Measurements from ENCODE around the gene NPTN. TPM values are rescaled to one million over a fixed set of nuclear protein-coding genes. Genes with fewer than 3 reads are reported as not detected.
A peak's percentile ranks its signal among the peaks of the same experiment; 100 is the strongest.

Gene NPTN
- total and polyA plus RNA-seq, 7 experiments from 2014 or later, result 26.8 to 51.9 (median 42.6) TPM

DNA sequence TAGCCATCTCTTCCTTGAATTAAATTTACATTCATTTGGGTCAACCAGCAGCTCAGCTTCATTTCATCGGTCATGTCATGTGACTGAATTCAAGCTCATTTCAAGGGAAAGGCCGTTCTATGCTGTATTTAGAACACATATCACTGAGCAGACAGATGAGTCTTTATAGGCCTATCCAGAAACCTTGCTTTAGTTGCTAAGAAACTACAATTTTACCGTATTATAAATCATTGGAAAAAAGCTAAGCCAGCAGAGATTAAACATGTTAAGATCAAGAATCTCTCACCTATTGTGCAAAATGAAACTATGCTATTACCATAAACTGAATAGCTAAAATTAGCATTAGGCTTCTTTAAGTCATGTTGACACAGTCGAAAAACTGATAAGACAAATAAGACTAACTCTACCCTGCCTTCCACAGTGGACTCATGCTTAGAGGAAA lies 2.2 kb downstream of the NPTN start:
- ChIA-PET CTCF (no interaction called here), POLR2A (interaction anchor here (0.6 to 0.7 kb wide), 3 partner anchors 10 to 319 kb away, joined by 3 to 5 read pairs (median 3); no protein-coding TSS in a partner anchor)
- no peak overlapping the region for H3K27ac Mint-ChIP-seq
- intact Hi-C loops (cut with micrococcal nuclease), result loop anchor here (5.0 to 10.0 kb wide), 3 partner anchors 364 to 1821 kb away; partner anchors contain the start of genes PML (in 2 of the 2), STOML1 (in 2 of the 2), HEXA (in 1 of the 2) and SIN3A (in 1 of the 2)
- H3K4me3 Mint-ChIP-seq, result peak overlapping the region in 9 of 10 donors; percentile 8 to 93 (median 79)
- Histone ChIP-seq H3K36me3 (ENCODE audit: control insufficient read depth in 2 of 3, insufficient read depth in 3 of 3, low read length in 3 of 3) (no peaks in the 10 kb centered on the region), H3K27ac (ENCODE audit: low read depth, low read length) (no peak overlapping the region), H3K4me3 (ENCODE audit: low read length) (no peak overlapping the region), H3K9me3 (ENCODE audit: control insufficient read depth in 2 of 3, low read length in 3 of 3) (no peaks in the 10 kb centered on the region), H3K27me3 (ENCODE audit: control insufficient read depth in 2 of 2, insufficient read depth in 2 of 2, low read length in 2 of 2) (no peaks in the 10 kb centered on the region), H3K4me1 (ENCODE audit: control insufficient read depth in 2 of 2, insufficient read depth in 2 of 2, low read length in 2 of 2) (peaks cover 16 to 26% of the 10 kb centered on the region in 2 donors)
- H3K9me3 Mint-ChIP-seq, result peaks cover 0 to 3% (median 0%) of the 10 kb centered on the region in 11 donors
- peaks cover 0 to 8% (median 0%) of the 10 kb centered on the region in 5 donors for H3K27me3 Mint-ChIP-seq
- peaks cover 35 to 68% (median 58%) of the 10 kb centered on the region in 7 donors for H3K4me1 Mint-ChIP-seq
- no peak for ATAC-seq
- DNase-seq, result no peak
- peaks cover 0 to 2% (median 0%) of the 10 kb centered on the region in 5 donors for H3K36me3 Mint-ChIP-seq

DNA sequence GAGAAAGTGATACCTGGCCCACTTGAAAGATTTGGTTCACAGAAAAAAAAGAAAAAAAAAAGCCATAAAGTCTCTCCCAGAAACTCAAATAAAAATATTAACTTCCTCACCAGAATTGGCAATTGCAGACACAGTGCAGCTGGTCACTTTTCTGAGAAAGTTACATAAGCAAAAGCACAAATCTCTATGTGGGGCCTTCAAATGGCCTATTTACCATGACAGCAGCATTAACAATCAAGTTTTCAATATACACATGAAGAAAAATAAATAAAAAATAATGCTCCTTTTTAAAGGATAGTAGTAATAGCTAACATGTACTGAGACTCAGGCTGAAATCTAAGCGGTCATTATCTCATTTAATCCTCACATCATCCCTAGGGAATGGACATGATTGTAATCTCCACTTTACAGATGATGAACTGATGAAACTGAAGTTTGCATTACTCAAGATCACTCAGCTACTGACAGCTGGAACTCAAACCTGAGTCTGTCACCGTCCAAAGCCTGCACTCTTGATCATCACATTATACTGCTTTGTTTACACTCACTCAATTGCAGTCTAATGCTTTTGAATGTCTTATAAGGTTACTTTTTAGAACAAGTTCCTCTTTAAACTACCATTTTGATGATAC lies 3.3 kb downstream of the NPTN start:
- ATAC-seq, result no peak
- Histone ChIP-seq H3K9me3 (ENCODE audit: control insufficient read depth in 2 of 3, low read length in 3 of 3) (no peaks in the 10 kb centered on the region), H3K27ac (ENCODE audit: low read depth, low read length) (no peak overlapping the region), H3K4me3 (ENCODE audit: low read length) (no peak overlapping the region), H3K27me3 (ENCODE audit: control insufficient read depth in 2 of 2, insufficient read depth in 2 of 2, low read length in 2 of 2) (no peaks in the 10 kb centered on the region), H3K4me1 (ENCODE audit: control insufficient read depth in 2 of 2, insufficient read depth in 2 of 2, low read length in 2 of 2) (peaks cover 16 to 26% of the 10 kb centered on the region in 2 donors), H3K36me3 (ENCODE audit: control insufficient read depth in 2 of 3, insufficient read depth in 3 of 3, low read length in 3 of 3) (no peaks in the 10 kb centered on the region)
- no peak for DNase-seq
- CTCF ChIA-PET, result interaction anchor here (0.6 kb wide), 1 partner anchor 51 kb away, joined by 3 read pairs; no protein-coding TSS in a partner anchor
- H3K27ac Mint-ChIP-seq, result no peak overlapping the region
- peaks cover 0 to 2% (median 0%) of the 10 kb centered on the region in 5 donors for H3K36me3 Mint-ChIP-seq
- H3K9me3 Mint-ChIP-seq, result peaks cover 0 to 3% (median 0%) of the 10 kb centered on the region in 11 donors
- H3K4me3 Mint-ChIP-seq, result peak overlapping the region in 7 of 10 donors; percentile 11 to 86 (median 36)
- H3K27me3 Mint-ChIP-seq, result peaks cover 0 to 4% (median 0%) of the 10 kb centered on the region in 5 donors
- intact Hi-C loops (cut with micrococcal nuclease), result loop anchor here (5.0 to 10.0 kb wide), 3 partner anchors 365 to 1822 kb away; partner anchors contain the start of genes PML (in 2 of the 2), STOML1 (in 2 of the 2), HEXA (in 1 of the 2) and SIN3A (in 1 of the 2)
- peaks cover 35 to 73% (median 60%) of the 10 kb centered on the region in 7 donors for H3K4me1 Mint-ChIP-seq
- POLR2A ChIA-PET, result interaction anchor here (0.7 kb wide), 1 partner anchor 318 kb away, joined by 3 read pairs; no protein-coding TSS in a partner anchor

DNA sequence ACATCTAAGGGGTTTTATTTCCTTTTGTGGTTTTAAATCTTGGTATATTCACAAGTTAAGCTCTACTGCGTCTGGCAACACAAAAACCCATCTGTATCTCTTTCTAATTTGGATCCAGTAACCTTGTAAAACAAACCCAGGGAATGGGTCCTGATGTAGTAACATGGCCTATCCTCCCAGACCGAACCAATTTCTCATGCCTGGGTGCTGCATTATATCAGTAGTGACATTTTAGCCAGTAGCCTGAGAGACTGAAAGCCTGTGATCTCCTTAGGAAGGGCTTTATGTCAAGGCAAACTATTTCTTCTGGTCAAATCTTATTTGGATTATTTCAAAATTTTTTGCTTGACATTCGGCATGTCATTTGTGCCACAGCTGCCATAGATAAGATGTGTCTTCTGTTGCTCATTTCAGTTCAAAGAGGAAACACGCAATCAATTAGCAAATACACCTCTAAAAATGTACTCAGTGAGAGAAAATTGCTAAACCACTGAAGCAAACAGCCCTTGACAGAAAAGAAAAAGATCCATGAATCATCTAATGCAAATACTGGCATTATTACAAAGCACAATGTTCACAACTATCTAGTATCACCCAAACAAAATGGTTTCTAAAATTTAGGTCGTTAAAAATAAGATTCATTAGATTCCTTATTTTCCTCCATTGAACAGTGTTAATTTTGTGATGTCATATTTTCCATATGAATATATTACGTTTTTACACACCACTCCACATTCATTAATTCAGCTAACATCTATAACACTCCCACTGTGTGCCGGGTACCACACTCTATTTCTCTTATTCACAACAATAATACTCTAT lies 4.0 kb downstream of the NPTN start:
- intact Hi-C loops (cut with micrococcal nuclease), result no loop called here
- DNase-seq, result no peak
- Histone ChIP-seq H3K36me3 (ENCODE audit: control insufficient read depth in 2 of 3, insufficient read depth in 3 of 3, low read length in 3 of 3) (no peaks in the 10 kb centered on the region), H3K4me1 (ENCODE audit: control insufficient read depth in 2 of 2, insufficient read depth in 2 of 2, low read length in 2 of 2) (peaks cover 16 to 26% of the 10 kb centered on the region in 2 donors), H3K9me3 (ENCODE audit: control insufficient read depth in 2 of 3, low read length in 3 of 3) (no peaks in the 10 kb centered on the region), H3K27ac (ENCODE audit: low read depth, low read length) (no peak overlapping the region), H3K27me3 (ENCODE audit: control insufficient read depth in 2 of 2, insufficient read depth in 2 of 2, low read length in 2 of 2) (no peaks in the 10 kb centered on the region), H3K4me3 (ENCODE audit: low read length) (no peak overlapping the region)
- peaks cover 35 to 79% (median 67%) of the 10 kb centered on the region in 7 donors for H3K4me1 Mint-ChIP-seq
- ChIA-PET POLR2A (no interaction called here), CTCF (interaction anchor here (0.6 kb wide), 2 partner anchors 39 to 50 kb away, joined by 3 read pairs; no protein-coding TSS in a partner anchor)
- peaks cover 0 to 2% (median 0%) of the 10 kb centered on the region in 5 donors for H3K36me3 Mint-ChIP-seq
- H3K27me3 Mint-ChIP-seq, result peaks cover 0 to 2% (median 0%) of the 10 kb centered on the region in 5 donors
- peaks cover 0 to 3% (median 0%) of the 10 kb centered on the region in 11 donors for H3K9me3 Mint-ChIP-seq
- H3K4me3 Mint-ChIP-seq, result peak overlapping the region in 4 of 10 donors; percentile 11 to 79 (median 31)
- ATAC-seq, result no peak
- no peak overlapping the region for H3K27ac Mint-ChIP-seq

DNA sequence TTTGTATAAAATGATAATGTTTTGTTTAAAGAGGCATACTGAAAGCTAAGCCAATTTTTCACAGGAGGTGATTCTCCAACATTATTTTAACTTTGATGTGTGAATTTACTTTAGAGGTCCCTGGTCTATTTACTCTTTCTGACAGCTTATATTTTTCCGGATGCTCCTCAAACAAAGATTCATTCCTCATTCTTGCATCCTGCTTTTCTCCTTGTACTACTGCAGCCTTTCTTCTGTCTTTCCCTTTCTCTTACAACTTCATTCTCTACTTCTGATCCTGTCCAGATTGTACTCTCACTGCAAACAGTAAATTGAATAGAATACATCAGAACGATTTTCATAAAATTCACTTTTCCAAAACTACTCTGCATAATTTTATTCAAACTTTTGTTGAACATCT lies 5.1 kb downstream of the NPTN start:
- Mint-ChIP-seq H3K9me3 (no peaks in the 10 kb centered on the region), H3K27ac (no peak overlapping the region), H3K4me1 (peaks cover 30 to 82% (median 68%) of the 10 kb centered on the region in 7 donors), H3K4me3 (peak overlapping the region in 4 of 10 donors; percentile 1 to 6 (median 4)), H3K27me3 (no peaks in the 10 kb centered on the region), H3K36me3 (peaks cover 0 to 3% (median 0%) of the 10 kb centered on the region in 5 donors)
- ChIA-PET CTCF (no interaction called here), POLR2A (no interaction called here)
- no peaks in the 10 kb centered on the region for H3K9me3 ChIP-seq (ENCODE audit: control insufficient read depth in 2 of 3, low read length in 3 of 3)
- H3K36me3 ChIP-seq (ENCODE audit: control insufficient read depth in 2 of 3, insufficient read depth in 3 of 3, low read length in 3 of 3), result no peaks in the 10 kb centered on the region
- H3K4me3 ChIP-seq (ENCODE audit: low read length), result no peak overlapping the region
- intact Hi-C loops (cut with micrococcal nuclease), result no loop called here
- H3K27me3 ChIP-seq (ENCODE audit: control insufficient read depth in 2 of 2, insufficient read depth in 2 of 2, low read length in 2 of 2), result no peaks in the 10 kb centered on the region
- peaks cover 16 to 26% of the 10 kb centered on the region in 2 donors for H3K4me1 ChIP-seq (ENCODE audit: control insufficient read depth in 2 of 2, insufficient read depth in 2 of 2, low read length in 2 of 2)
- no peak for ATAC-seq
- no peak overlapping the region for H3K27ac ChIP-seq (ENCODE audit: low read depth, low read length)
- DNase-seq, result no peak

DNA sequence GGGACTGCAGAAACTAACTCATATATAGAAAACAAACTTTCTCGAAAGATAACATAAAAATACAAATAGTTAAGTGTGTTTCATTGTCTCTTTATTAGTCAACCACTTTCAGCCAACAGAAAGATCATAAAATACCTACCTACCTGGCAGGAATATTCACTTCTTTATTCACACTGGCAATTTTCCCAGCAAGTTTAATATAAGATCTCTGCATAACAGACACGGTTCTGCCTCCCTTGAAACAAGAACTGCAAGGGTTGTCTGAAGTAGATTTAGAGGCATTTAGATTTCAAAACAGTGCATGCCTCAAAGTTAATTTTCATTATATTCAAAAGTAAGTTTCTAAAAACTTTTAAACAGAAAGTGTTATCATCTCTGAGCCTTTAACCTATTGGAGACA lies 7.1 kb downstream of the NPTN start:
- H3K36me3 Mint-ChIP-seq, result peaks cover 0 to 3% (median 0%) of the 10 kb centered on the region in 5 donors
- Histone ChIP-seq H3K27me3 (ENCODE audit: control insufficient read depth in 2 of 2, insufficient read depth in 2 of 2, low read length in 2 of 2) (no peaks in the 10 kb centered on the region), H3K4me1 (ENCODE audit: control insufficient read depth in 2 of 2, insufficient read depth in 2 of 2, low read length in 2 of 2) (peaks cover 6 to 18% of the 10 kb centered on the region in 2 donors), H3K27ac (ENCODE audit: low read depth, low read length) (no peak overlapping the region), H3K9me3 (ENCODE audit: control insufficient read depth in 2 of 3, low read length in 3 of 3) (no peaks in the 10 kb centered on the region), H3K36me3 (ENCODE audit: control insufficient read depth in 2 of 3, insufficient read depth in 3 of 3, low read length in 3 of 3) (no peaks in the 10 kb centered on the region), H3K4me3 (ENCODE audit: low read length) (no peak overlapping the region)
- ChIA-PET CTCF (no interaction called here), POLR2A (no interaction called here)
- H3K27me3 Mint-ChIP-seq, result no peaks in the 10 kb centered on the region
- intact Hi-C loops (cut with micrococcal nuclease), result no loop called here
- no peak overlapping the region for H3K4me3 Mint-ChIP-seq
- H3K27ac Mint-ChIP-seq, result no peak overlapping the region
- no peaks in the 10 kb centered on the region for H3K9me3 Mint-ChIP-seq
- H3K4me1 Mint-ChIP-seq, result peaks cover 22 to 89% (median 73%) of the 10 kb centered on the region in 7 donors
- DNase-seq (no peak), ATAC-seq (no peak)

DNA sequence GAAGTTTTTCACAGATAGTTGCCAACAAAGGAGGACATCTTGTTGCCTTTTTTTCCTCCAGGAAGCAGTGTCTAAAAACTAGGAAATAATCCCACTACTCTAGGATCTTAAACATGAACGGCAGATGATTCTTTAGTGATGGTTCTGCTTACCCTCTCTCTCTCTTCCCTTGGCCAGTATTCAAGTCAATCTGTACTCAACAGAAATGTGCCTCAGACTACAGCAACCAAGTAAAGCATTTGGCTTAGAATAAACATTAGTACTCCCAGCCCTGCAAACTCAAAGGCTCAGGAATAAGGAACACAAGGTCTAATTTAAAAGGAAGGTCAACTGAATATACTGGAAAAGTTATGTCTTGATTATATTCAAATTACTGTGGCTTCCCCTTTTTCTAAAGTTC lies 8.7 kb downstream of the NPTN start:
- no peaks in the 10 kb centered on the region for H3K9me3 Mint-ChIP-seq
- peak overlapping the region in 1 of 10 donors; percentile 6 for H3K4me3 Mint-ChIP-seq
- Histone ChIP-seq H3K4me1 (ENCODE audit: control insufficient read depth in 2 of 2, insufficient read depth in 2 of 2, low read length in 2 of 2) (peaks cover 0 to 13% of the 10 kb centered on the region in 2 donors), H3K27me3 (ENCODE audit: control insufficient read depth in 2 of 2, insufficient read depth in 2 of 2, low read length in 2 of 2) (no peaks in the 10 kb centered on the region), H3K9me3 (ENCODE audit: control insufficient read depth in 2 of 3, low read length in 3 of 3) (no peaks in the 10 kb centered on the region), H3K4me3 (ENCODE audit: low read length) (no peak overlapping the region), H3K27ac (ENCODE audit: low read depth, low read length) (no peak overlapping the region), H3K36me3 (ENCODE audit: control insufficient read depth in 2 of 3, insufficient read depth in 3 of 3, low read length in 3 of 3) (no peaks in the 10 kb centered on the region)
- DNase-seq (no peak), ATAC-seq (no peak)
- CTCF ChIA-PET, result no interaction called here
- H3K27me3 Mint-ChIP-seq, result no peaks in the 10 kb centered on the region
- intact Hi-C loops (cut with micrococcal nuclease), result no loop called here
- POLR2A ChIA-PET, result no interaction called here
- peaks cover 0 to 3% (median 0%) of the 10 kb centered on the region in 5 donors for H3K36me3 Mint-ChIP-seq
- peaks cover 19 to 89% (median 74%) of the 10 kb centered on the region in 7 donors for H3K4me1 Mint-ChIP-seq
- no peak overlapping the region for H3K27ac Mint-ChIP-seq
